K562 (cell line): ENCODE results near the gene MEIS1. TPM values are rescaled to one million over a fixed set of nuclear protein-coding genes. Genes with fewer than 3 reads are reported as not detected.

Experiments
- ATAC-seq: fragments of 200-7000 bp; cut with Tn5 transposase; 3 replicates; pipeline ENCODE4 v1.9.1; 2020; ENCODE audit warnings: moderate library complexity
- BruUV-seq: library from RNA; stranded (reverse); fragments of 400-500 nt; replicated peaks from 2 replicates; lab custom pipeline; 2021; lab: Mats Ljungman, UMichigan
- CTCF ChIA-PET: fragments of 300-600 bp; formaldehyde crosslinking; extraction: SDS; loops from one replicate; lab custom pipeline; 2021; ENCODE audit warnings: low intra/inter-chr PET ratio; lab: Yijun Ruan, JAX
- POLR2A ChIA-PET: fragments of 300-600, 350-650 bp; sonication (Branson Sonifier 250); formaldehyde crosslinking; extraction: SDS; loops from one replicate; lab custom pipeline; 2021; ENCODE audit warnings: antibody characterized with exemption, inconsistent platforms; lab: Yijun Ruan, JAX
- DNase-seq, 4 experiments: peaks; one replicate each; pipeline versions ENCODE4 v3.0.0 to v3.0.0-alpha.2; 2011 to 2018; ENCODE audit warnings: low spot score in 3 of 4, mixed read lengths in 3 of 4; ENCODE audit errors: extremely low read depth in 1 of 4
- FAIRE-seq: peaks from 2 replicates; lab custom pipeline; 2011; peaks lifted over from hg19 to GRCh38; lab: Jason Lieb, UNC
- H2AFZ ChIP-seq: 2 replicates; pipeline ENCODE4 v1.6.0; 2011; ENCODE audit warnings: low read depth, low read length, control low read depth, inconsistent platforms
- H3K27ac ChIP-seq: fragments of 200-600 bp; 3 replicates; pipeline ENCODE4 v1.8.0; 2011; ENCODE audit warnings: low read depth, mild to moderate bottlenecking, control low read depth, inconsistent platforms, low read length, moderate library complexity, mixed read lengths; ENCODE audit errors: extremely low read depth
- H3K27me3 ChIP-seq, 2 experiments: fragments of 300-600 bp in 1 of 2; 2 replicates in 1 of 2; 3 replicates in 1 of 2; pipeline versions ENCODE4 v1.6.0 to v1.8.0; 2011; ENCODE audit warnings: inconsistent platforms in 2 of 2, low read length in 2 of 2, mild to moderate bottlenecking in 1 of 2, mixed read lengths in 1 of 2, moderate library complexity in 1 of 2; ENCODE audit not compliant: control insufficient read depth in 2 of 2, insufficient read depth in 2 of 2
- H3K36me3 ChIP-seq: fragments of 300-600 bp; 3 replicates; pipeline ENCODE4 v1.8.0; 2011; ENCODE audit warnings: mild to moderate bottlenecking, low read length, inconsistent platforms; ENCODE audit not compliant: control insufficient read depth, insufficient read depth
- H3K4me1 ChIP-seq, 2 experiments: fragments of 200-600 bp in 1 of 2; replicated peaks in 1 of 2; 2 replicates in 1 of 2; 3 replicates in 1 of 2; pipeline versions ENCODE4 v1.5.1 to v1.8.0; 2011; ENCODE audit warnings: inconsistent platforms in 2 of 2, low read length in 2 of 2, mild to moderate bottlenecking in 1 of 2, mixed read lengths in 1 of 2, moderate library complexity in 1 of 2; ENCODE audit not compliant: control insufficient read depth in 2 of 2, insufficient read depth in 2 of 2
- H3K4me2 ChIP-seq: 2 replicates; pipeline ENCODE4 v1.6.1; 2011; ENCODE audit warnings: low read length, control low read depth, inconsistent platforms, mixed read lengths; ENCODE audit not compliant: insufficient read depth
- H3K4me3 ChIP-seq: fragments of 200-600 bp; sonication (generic), shearing (Covaris generic); 2 replicates; pipeline ENCODE4 v1.5.1; 2016; ENCODE audit warnings: control low read depth, inconsistent platforms
- H3K79me2 ChIP-seq: fragments of 200-600 bp; 3 replicates; pipeline ENCODE4 v1.8.0; 2011; ENCODE audit warnings: low read length, inconsistent platforms; ENCODE audit not compliant: control insufficient read depth, insufficient read depth
- H3K9ac ChIP-seq, 2 experiments: 2 replicates each; pipeline versions ENCODE4 v1.6.0 to v1.6.1; 2011; ENCODE audit warnings: low read depth in 2 of 2, low read length in 2 of 2, control low read depth in 1 of 2, inconsistent platforms in 1 of 2, mild to moderate bottlenecking in 1 of 2, mixed read lengths in 1 of 2; ENCODE audit not compliant: insufficient read depth in 1 of 2
- H3K9me1 ChIP-seq: one replicate; pipeline ENCODE4 v1.6.0; 2011; ENCODE audit warnings: inconsistent platforms, mild to moderate bottlenecking, low read length, moderate library complexity; ENCODE audit not compliant: control insufficient read depth, insufficient read depth
- H3K9me3 ChIP-seq: replicated peaks from 2 replicates; pipeline ENCODE4 v1.5.1; 2011; ENCODE audit warnings: low read depth, low read length, inconsistent platforms; ENCODE audit not compliant: control insufficient read depth, insufficient read depth
- H4K20me1 ChIP-seq: replicated peaks from 2 replicates; pipeline ENCODE4 v1.6.1; 2011; ENCODE audit warnings: low read length, inconsistent platforms, mixed read lengths; ENCODE audit not compliant: control insufficient read depth, insufficient read depth
- FOS ChIP-seq: IDR thresholded peaks from 3 replicates; pipeline ENCODE4 v1.6.1; 2011; ENCODE audit not compliant: insufficient read length; ENCODE audit errors: extremely low read depth
- NONO ChIP-seq, 2 experiments: fragments of 200-400 bp in 1 of 2; fragments of 450-650 bp in 1 of 2; formaldehyde crosslinking in 1 of 2; IDR thresholded peaks; 2 replicates each; pipeline ENCODE4 v1.6.1; 2017; ENCODE audit warnings: low read depth in 2 of 2, mild to moderate bottlenecking in 2 of 2, moderate library complexity in 2 of 2, low read length in 1 of 2
- SP1 ChIP-seq: sonication (generic); formaldehyde crosslinking; IDR thresholded peaks from 2 replicates; pipeline ENCODE4 v1.8.1; 2022; ENCODE audit warnings: mild to moderate bottlenecking, missing genetic modification reagents
- TBL1XR1 ChIP-seq, 2 experiments: IDR thresholded peaks; 2 replicates each; pipeline ENCODE4 v1.6.1; 2012; ENCODE audit warnings: improper control_type of control experiment in 2 of 2, low read length in 2 of 2, mild to moderate bottlenecking in 1 of 2
- TCF7L2 ChIP-seq: fragments of 150-350 bp; IDR thresholded peaks from 2 replicates; pipeline ENCODE4 v1.6.1; 2016; ENCODE audit warnings: low read depth, mild to moderate bottlenecking, low read length, moderate library complexity
- ZNF12 ChIP-seq: sonication (generic); formaldehyde crosslinking; IDR thresholded peaks from 2 replicates; pipeline ENCODE4 v1.4.0; 2020; ENCODE audit warnings: mild to moderate bottlenecking, missing genetic modification reagents
- ZNF75A ChIP-seq: fragments of 450-650 bp; formaldehyde crosslinking; IDR thresholded peaks from 2 replicates; pipeline ENCODE4 v1.4.0; 2020; ENCODE audit warnings: mild to moderate bottlenecking
- ZSCAN29 ChIP-seq: fragments of 450-650 bp; IDR thresholded peaks from 2 replicates; pipeline ENCODE4 v1.6.1; 2017
- WGBS: fragments of 100-300 bp; shearing (Covaris generic); methylation state at CpG from one replicate; pipeline ENCODE4 v1.1.6; 2016; ENCODE audit warnings: low coverage, mixed read lengths; ENCODE audit not compliant: insufficient coverage; ENCODE audit errors: missing lambda C conversion rate; 5-methylcytosine and 5-hydroxymethylcytosine counted together
- in situ Hi-C: fragments of 300-500 bp; cut with MboI; formaldehyde crosslinking; loops from 4 replicates; pipeline ENCODE4 v1.15.0; 2018; ENCODE audit warnings: inconsistent platforms, mixed read lengths
- intact Hi-C: fragments of 100-400 bp; cut with micrococcal nuclease; formaldehyde crosslinking; loops from 2 replicates; pipeline ENCODE4 v1.14.2; 2022
- polyA plus RNA-seq, 8 experiments: library from polyadenylated mRNA; depleted of rRNA in 4 of 8; stranded (reverse) in 5 of 8; unstranded in 3 of 8; fragments of >200 nt; fragmentation: Nextera tagmentation in 2 of 8; fragmentation: Illumina TruSeq in 1 of 8; extraction: Ambion mirVana in 2 of 8; extraction: Trizol in 1 of 8; gene quantifications; 2 replicates each; pipeline versions ENCODE4 v1.2.1 to v1.2.3, GENCODE V29; 2011 to 2014; ENCODE audit warnings: inconsistent platforms in 1 of 8, missing spikeins in 1 of 8
- total RNA-seq, 7 experiments: library from RNA; depleted of rRNA in 6 of 7; stranded (reverse); fragments of >200 nt in 6 of 7; fragmentation: Illumina TruSeq in 2 of 7; extraction: Trizol in 2 of 7; gene quantifications; 2 replicates each; pipeline versions ENCODE4 v1.2.1 to v1.2.3, GENCODE V29; 2011 to 2021; ENCODE audit warnings: low replicate concordance in 1 of 7
- TF ChIP-seq, protein P1 (sequence below): fragments of 450-650 bp; formaldehyde crosslinking; IDR thresholded peaks from 2 replicates; pipeline ENCODE4 v1.4.0; 2020; ENCODE audit warnings: mild to moderate bottlenecking, moderate library complexity

The MEIS1 gene
- total and polyA plus RNA-seq, 9 of the 15 experiments (the other 6 are each of a cell fraction or from before 2014, with no cell fraction given), result 2.3 to 9.0 (median 5.9) TPM

GRCh38 chr2:66604976-66605375, 170.1 kb downstream of the MEIS1 start:
- CTCF ChIA-PET, result no interaction called here
- Histone ChIP-seq H3K27me3 (no peaks in the 10 kb centered on the region; a peak in 1 of 5 replicates), H2AFZ (no peak overlapping the region), H3K4me2 (no peak overlapping the region), H4K20me1 (no peaks in the 10 kb centered on the region), H3K4me1 (no peaks in the 10 kb centered on the region), H3K27ac (no peak overlapping the region), H3K4me3 (no peak overlapping the region), H3K36me3 (no peaks in the 10 kb centered on the region), H3K9ac (no peak overlapping the region), H3K9me3 (no peaks in the 10 kb centered on the region), H3K9me1 (no peaks in the 10 kb centered on the region), H3K79me2 (no peaks in the 10 kb centered on the region)
- ATAC-seq, result no peak
- TF ChIP-seq, protein P1, sequence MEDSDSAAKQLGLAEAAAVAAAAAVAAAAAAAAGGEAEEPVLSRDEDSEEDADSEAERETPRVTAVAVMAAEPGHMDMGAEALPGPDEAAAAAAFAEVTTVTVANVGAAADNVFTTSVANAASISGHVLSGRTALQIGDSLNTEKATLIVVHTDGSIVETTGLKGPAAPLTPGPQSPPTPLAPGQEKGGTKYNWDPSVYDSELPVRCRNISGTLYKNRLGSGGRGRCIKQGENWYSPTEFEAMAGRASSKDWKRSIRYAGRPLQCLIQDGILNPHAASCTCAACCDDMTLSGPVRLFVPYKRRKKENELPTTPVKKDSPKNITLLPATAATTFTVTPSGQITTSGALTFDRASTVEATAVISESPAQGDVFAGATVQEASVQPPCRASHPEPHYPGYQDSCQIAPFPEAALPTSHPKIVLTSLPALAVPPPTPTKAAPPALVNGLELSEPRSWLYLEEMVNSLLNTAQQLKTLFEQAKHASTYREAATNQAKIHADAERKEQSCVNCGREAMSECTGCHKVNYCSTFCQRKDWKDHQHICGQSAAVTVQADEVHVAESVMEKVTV (CRISPR knock-in tag), result no peak
- no peak for TF ChIP-seq NONO (IDR thresholded peaks at IDR 0.05; ENCODE audit: low read depth in 2 of 2, low read length in 1 of 2)
- no peak for TF ChIP-seq SP1 (CRISPR knock-in tag)
- no peak for TF ChIP-seq ZNF75A (CRISPR knock-in tag)
- no peak for TF ChIP-seq FOS
- no peak for TF ChIP-seq TBL1XR1 (IDR thresholded peaks at IDR 0.05; ENCODE audit: low read length in 2 of 2)
- TF ChIP-seq ZSCAN29, result no peak
- TF ChIP-seq ZNF12 (CRISPR knock-in tag), result no peak
- no peak for TF ChIP-seq TCF7L2
- BruUV-seq, result no TSS peak
- POLR2A ChIA-PET, result no interaction called here
- no peak for FAIRE-seq
- in situ Hi-C loops, result no loop called here
- intact Hi-C loops, result no loop called here
- WGBS, result 4% methylated on average over 7 of the region's 7 CpGs
- no peak for DNase-seq
